Panc1 (cell line): ENCODE measurements around the gene FAM174B. TPM values are rescaled to one million over a fixed set of nuclear protein-coding genes. Genes with fewer than 3 reads are reported as not detected.
A peak's percentile ranks its signal among the peaks of the same experiment; 100 is the strongest.

Experiments used
- ATAC-seq: fragments of 200-7000 bp; cut with Tn5 transposase; 2 replicates; pipeline ENCODE4 v1.9.1; 2020; ENCODE audit warnings: mild to moderate bottlenecking, moderate library complexity
- BruUV-seq: library from RNA; stranded (reverse); fragments of 400-500 nt; replicated peaks from 2 replicates; lab custom pipeline; 2021; lab: Mats Ljungman, UMichigan
- CTCF ChIA-PET: fragments of 300-600 bp; sonication (Branson Sonifier 250); formaldehyde crosslinking; loops from one replicate; lab custom pipeline; 2022; ENCODE audit warnings: antibody characterized with exemption; lab: Charles Lee
- POLR2A ChIA-PET: fragments of 300-600 bp; sonication (Branson Sonifier 250); formaldehyde crosslinking; loops from one replicate; lab custom pipeline; 2022; ENCODE audit warnings: antibody characterized with exemption; lab: Charles Lee
- DNase-seq: peaks from one replicate; pipeline ENCODE4 v3.0.0-alpha.2; 2010; ENCODE audit warnings: low read depth, low spot score
- H3K27ac ChIP-seq: 2 replicates; pipeline ENCODE4 v1.5.1; 2011; ENCODE audit warnings: mild to moderate bottlenecking, low read length, inconsistent platforms
- H3K27me3 ChIP-seq: fragments of 200-500 bp; sonication (Bioruptor generic); 2 replicates; pipeline ENCODE4 v1.6.0; 2014; ENCODE audit warnings: low read length, inconsistent platforms; ENCODE audit not compliant: control insufficient read depth, insufficient read depth
- H3K36me3 ChIP-seq: fragments of 200-500 bp; sonication (Bioruptor generic); 2 replicates; pipeline ENCODE4 v1.5.1; 2014; ENCODE audit warnings: inconsistent platforms, mild to moderate bottlenecking, low read length, moderate library complexity; ENCODE audit not compliant: control insufficient read depth, insufficient read depth
- H3K4me1 ChIP-seq: 2 replicates; pipeline ENCODE4 v1.5.1; 2011; ENCODE audit warnings: inconsistent platforms, mild to moderate bottlenecking, low read length, moderate library complexity; ENCODE audit not compliant: control insufficient read depth, insufficient read depth
- H3K4me3 ChIP-seq, 2 experiments: 2 replicates each; pipeline ENCODE4 v1.5.1; 2011 to 2012; ENCODE audit warnings: low read depth in 2 of 2, low read length in 2 of 2, mild to moderate bottlenecking in 2 of 2, inconsistent platforms in 1 of 2, moderate library complexity in 1 of 2
- H3K9me3 ChIP-seq: fragments of 200-500 bp; sonication (Bioruptor generic); 2 replicates; pipeline ENCODE4 v1.5.1; 2014; ENCODE audit warnings: low read depth, mild to moderate bottlenecking, inconsistent platforms, low read length, moderate library complexity; ENCODE audit not compliant: control insufficient read depth, insufficient read depth
- POLR2AphosphoS5 ChIP-seq: IDR thresholded peaks from 2 replicates; pipeline ENCODE4 v1.6.1; 2012; ENCODE audit warnings: mild to moderate bottlenecking, low read depth, low read length, moderate library complexity
- SIN3A ChIP-seq: IDR thresholded peaks from 2 replicates; pipeline ENCODE4 v1.6.1; 2012; ENCODE audit warnings: low read depth, mild to moderate bottlenecking, low read length, moderate library complexity, borderline replicate concordance; ENCODE audit not compliant: insufficient read depth
- TCF7L2 ChIP-seq: IDR thresholded peaks from 2 replicates; pipeline ENCODE4 v1.6.1; 2011; ENCODE audit warnings: mild to moderate bottlenecking, low read depth, low read length, inconsistent platforms
- in situ Hi-C: cut with HindIII; loops from 2 replicates; pipeline ENCODE4 v1.10.0; 2016; ENCODE audit warnings: low sequenced_read_pairs, low pct_unique_long_range_greater_than_20kb
- intact Hi-C: fragments of 100-400 bp; cut with micrococcal nuclease; formaldehyde crosslinking; loops from one replicate; pipeline ENCODE4 v1.10.0; 2022; ENCODE audit not compliant: unreplicated experiment
- total RNA-seq: library from RNA; stranded (reverse); gene quantifications from one replicate; pipeline ENCODE4 v1.2.1, GENCODE V29; 2021; ENCODE audit not compliant: unreplicated experiment
- TF ChIP-seq, protein P1 (sequence below), 2 experiments: IDR thresholded peaks; 2 replicates each; pipeline ENCODE4 v1.6.1; 2011 to 2012; ENCODE audit warnings: low read depth in 2 of 2, control low read depth in 1 of 2, low read length in 1 of 2, mild to moderate bottlenecking in 1 of 2, moderate library complexity in 1 of 2; ENCODE audit not compliant: insufficient read depth in 1 of 2
- TF ChIP-seq, protein P2 (sequence below): fragments of 450-650 bp; IDR thresholded peaks from 2 replicates; pipeline ENCODE4 v1.5.1; 2017; ENCODE audit warnings: mild to moderate bottlenecking

Gene FAM174B
- total RNA-seq, 1 experiment from 2014 or later = 30.7 TPM

GRCh38 chr15:92656089-92656488, 514 bp upstream of the FAM174B start:
- H3K36me3 ChIP-seq = no peaks in the 10 kb centered on the region
- intact Hi-C loops (no loop called here), in situ Hi-C loops (no loop called here)
- POLR2A ChIA-PET = no interaction called here
- H3K27ac ChIP-seq = peak overlapping the region; percentile 67
- ATAC-seq = no peak
- CTCF ChIA-PET = no interaction called here
- no TSS peak for BruUV-seq
- DNase-seq = no peak
- H3K27me3 ChIP-seq = no peaks in the 10 kb centered on the region
- H3K9me3 ChIP-seq = no peaks in the 10 kb centered on the region
- TF ChIP-seq SIN3A (no peak), POLR2AphosphoS5 (no peak), TCF7L2 (peak; percentile 8; the same call in 1 of the 2 replicates)
- TF ChIP-seq, protein P1, sequence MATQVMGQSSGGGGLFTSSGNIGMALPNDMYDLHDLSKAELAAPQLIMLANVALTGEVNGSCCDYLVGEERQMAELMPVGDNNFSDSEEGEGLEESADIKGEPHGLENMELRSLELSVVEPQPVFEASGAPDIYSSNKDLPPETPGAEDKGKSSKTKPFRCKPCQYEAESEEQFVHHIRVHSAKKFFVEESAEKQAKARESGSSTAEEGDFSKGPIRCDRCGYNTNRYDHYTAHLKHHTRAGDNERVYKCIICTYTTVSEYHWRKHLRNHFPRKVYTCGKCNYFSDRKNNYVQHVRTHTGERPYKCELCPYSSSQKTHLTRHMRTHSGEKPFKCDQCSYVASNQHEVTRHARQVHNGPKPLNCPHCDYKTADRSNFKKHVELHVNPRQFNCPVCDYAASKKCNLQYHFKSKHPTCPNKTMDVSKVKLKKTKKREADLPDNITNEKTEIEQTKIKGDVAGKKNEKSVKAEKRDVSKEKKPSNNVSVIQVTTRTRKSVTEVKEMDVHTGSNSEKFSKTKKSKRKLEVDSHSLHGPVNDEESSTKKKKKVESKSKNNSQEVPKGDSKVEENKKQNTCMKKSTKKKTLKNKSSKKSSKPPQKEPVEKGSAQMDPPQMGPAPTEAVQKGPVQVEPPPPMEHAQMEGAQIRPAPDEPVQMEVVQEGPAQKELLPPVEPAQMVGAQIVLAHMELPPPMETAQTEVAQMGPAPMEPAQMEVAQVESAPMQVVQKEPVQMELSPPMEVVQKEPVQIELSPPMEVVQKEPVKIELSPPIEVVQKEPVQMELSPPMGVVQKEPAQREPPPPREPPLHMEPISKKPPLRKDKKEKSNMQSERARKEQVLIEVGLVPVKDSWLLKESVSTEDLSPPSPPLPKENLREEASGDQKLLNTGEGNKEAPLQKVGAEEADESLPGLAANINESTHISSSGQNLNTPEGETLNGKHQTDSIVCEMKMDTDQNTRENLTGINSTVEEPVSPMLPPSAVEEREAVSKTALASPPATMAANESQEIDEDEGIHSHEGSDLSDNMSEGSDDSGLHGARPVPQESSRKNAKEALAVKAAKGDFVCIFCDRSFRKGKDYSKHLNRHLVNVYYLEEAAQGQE (IDR thresholded peaks at IDR 0.05; ENCODE audit: insufficient read depth in 1 of 2, low read depth in 2 of 2, low read length in 1 of 2) = no peak
- TF ChIP-seq, protein P2, sequence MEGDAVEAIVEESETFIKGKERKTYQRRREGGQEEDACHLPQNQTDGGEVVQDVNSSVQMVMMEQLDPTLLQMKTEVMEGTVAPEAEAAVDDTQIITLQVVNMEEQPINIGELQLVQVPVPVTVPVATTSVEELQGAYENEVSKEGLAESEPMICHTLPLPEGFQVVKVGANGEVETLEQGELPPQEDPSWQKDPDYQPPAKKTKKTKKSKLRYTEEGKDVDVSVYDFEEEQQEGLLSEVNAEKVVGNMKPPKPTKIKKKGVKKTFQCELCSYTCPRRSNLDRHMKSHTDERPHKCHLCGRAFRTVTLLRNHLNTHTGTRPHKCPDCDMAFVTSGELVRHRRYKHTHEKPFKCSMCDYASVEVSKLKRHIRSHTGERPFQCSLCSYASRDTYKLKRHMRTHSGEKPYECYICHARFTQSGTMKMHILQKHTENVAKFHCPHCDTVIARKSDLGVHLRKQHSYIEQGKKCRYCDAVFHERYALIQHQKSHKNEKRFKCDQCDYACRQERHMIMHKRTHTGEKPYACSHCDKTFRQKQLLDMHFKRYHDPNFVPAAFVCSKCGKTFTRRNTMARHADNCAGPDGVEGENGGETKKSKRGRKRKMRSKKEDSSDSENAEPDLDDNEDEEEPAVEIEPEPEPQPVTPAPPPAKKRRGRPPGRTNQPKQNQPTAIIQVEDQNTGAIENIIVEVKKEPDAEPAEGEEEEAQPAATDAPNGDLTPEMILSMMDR = no peak
- H3K4me1 ChIP-seq = peaks cover 37% of the 10 kb centered on the region
- peak overlapping the region; percentile 51 to 53 for H3K4me3 ChIP-seq

GRCh38 chr15:92654662-92655061, 913 bp downstream of the FAM174B start:
- DNase-seq (no peak), ATAC-seq (no peak)
- ChIA-PET CTCF (interaction anchor here (0.6 kb wide), 3 partner anchors 12 to 375 kb away, joined by 3 to 5 read pairs (median 4); no protein-coding TSS in a partner anchor), POLR2A (interaction anchor here (0.7 kb wide), 1 partner anchor 9 kb away, joined by 7 read pairs; no protein-coding TSS in a partner anchor)
- in situ Hi-C loops (no loop called here), intact Hi-C loops (no loop called here)
- Histone ChIP-seq H3K9me3 (no peaks in the 10 kb centered on the region), H3K27me3 (no peaks in the 10 kb centered on the region), H3K4me3 (peak overlapping the region; percentile 51 to 53), H3K4me1 (peaks cover 37% of the 10 kb centered on the region), H3K36me3 (no peaks in the 10 kb centered on the region), H3K27ac (peak overlapping the region; percentile 64)
- BruUV-seq = no TSS peak
- TF ChIP-seq, protein P2 = no peak
- TF ChIP-seq POLR2AphosphoS5 = no peak
- no peak for TF ChIP-seq TCF7L2
- TF ChIP-seq, protein P1 (IDR thresholded peaks at IDR 0.05; ENCODE audit: insufficient read depth in 1 of 2, low read depth in 2 of 2, low read length in 1 of 2) = no peak
- TF ChIP-seq SIN3A = no peak
